SJCRH30 (cell line): ENCODE results near the gene BRAP. TPM values are rescaled to one million over a fixed set of nuclear protein-coding genes. Genes with fewer than 3 reads are reported as not detected.
"Not testable (repeated sequence)": the region's sequence is repeated elsewhere in the genome, so short reads cannot be mapped to it uniquely, and the experiment has no call there.

Experiments
- DNase-seq, 2 experiments: peaks; one replicate each; pipeline ENCODE4 v3.0.0-alpha.2; 2015 to 2020
- H3K27ac ChIP-seq: fragments of 250-450 bp; sonication (Bioruptor Pico); 2 replicates; pipeline ENCODE4 v1.5.1; 2020; ENCODE audit warnings: mild to moderate bottlenecking, moderate library complexity
- H3K27me3 ChIP-seq: fragments of 250-450 bp; sonication (Bioruptor Pico); 2 replicates; pipeline ENCODE4 v1.5.1; 2020; ENCODE audit warnings: mild to moderate bottlenecking, moderate library complexity
- H3K36me3 ChIP-seq: fragments of 250-450 bp; sonication (Bioruptor Pico); 2 replicates; pipeline ENCODE4 v1.5.1; 2020; ENCODE audit warnings: mild to moderate bottlenecking, moderate library complexity
- H3K4me1 ChIP-seq: fragments of 250-450 bp; sonication (Bioruptor Pico); 2 replicates; pipeline ENCODE4 v1.5.1; 2020; ENCODE audit warnings: mild to moderate bottlenecking, moderate library complexity
- H3K4me3 ChIP-seq: fragments of 250-450 bp; sonication (Bioruptor Pico); 2 replicates; pipeline ENCODE4 v1.5.1; 2020; ENCODE audit warnings: mild to moderate bottlenecking, moderate library complexity
- H3K9me3 ChIP-seq: fragments of 250-450 bp; sonication (Bioruptor Pico); replicated peaks from 2 replicates; pipeline ENCODE4 v1.5.1; 2020; ENCODE audit warnings: mild to moderate bottlenecking, moderate library complexity
- total RNA-seq: library from RNA; depleted of rRNA; stranded (reverse); fragments of >200 nt; shearing (Covaris generic); gene quantifications from 2 replicates; pipeline ENCODE4 v1.2.3, GENCODE V29; 2014; rRNA removed

The BRAP gene, protein sequence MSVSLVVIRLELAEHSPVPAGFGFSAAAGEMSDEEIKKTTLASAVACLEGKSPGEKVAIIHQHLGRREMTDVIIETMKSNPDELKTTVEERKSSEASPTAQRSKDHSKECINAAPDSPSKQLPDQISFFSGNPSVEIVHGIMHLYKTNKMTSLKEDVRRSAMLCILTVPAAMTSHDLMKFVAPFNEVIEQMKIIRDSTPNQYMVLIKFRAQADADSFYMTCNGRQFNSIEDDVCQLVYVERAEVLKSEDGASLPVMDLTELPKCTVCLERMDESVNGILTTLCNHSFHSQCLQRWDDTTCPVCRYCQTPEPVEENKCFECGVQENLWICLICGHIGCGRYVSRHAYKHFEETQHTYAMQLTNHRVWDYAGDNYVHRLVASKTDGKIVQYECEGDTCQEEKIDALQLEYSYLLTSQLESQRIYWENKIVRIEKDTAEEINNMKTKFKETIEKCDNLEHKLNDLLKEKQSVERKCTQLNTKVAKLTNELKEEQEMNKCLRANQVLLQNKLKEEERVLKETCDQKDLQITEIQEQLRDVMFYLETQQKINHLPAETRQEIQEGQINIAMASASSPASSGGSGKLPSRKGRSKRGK
- 17.2 and 20.2 TPM in 2 replicates for total RNA-seq

- H3K9me3 ChIP-seq, result no peaks in the 10 kb centered on the region
- no peaks in the 10 kb centered on the region for H3K4me1 ChIP-seq
- DNase-seq, result peak; percentile 93 to 94
- peak within 1 kb of the TSS; percentile 78 for H3K4me3 ChIP-seq
- H3K27ac ChIP-seq, result peak within 1 kb of the TSS; percentile 57
- H3K27me3 ChIP-seq, result no peaks in the 10 kb centered on the region
- H3K36me3 ChIP-seq, result peaks cover 8% of the 10 kb centered on the region
Measured at GRCh38 chr12:111685811-111686573, at the start of gene BRAP, which contains the start of gene ACAD10. BRAP (minus strand) TSS chr12:111685956; CDS start chr12:111685792, 164 bp downstream. ACAD10 (plus strand) TSS chr12:111686053; CDS start chr12:111692710, 6,657 bp downstream.

GRCh38 chr12:111733340-111733915, 47.7 kb upstream of the BRAP start:
- H3K36me3 ChIP-seq, result no peaks in the 10 kb centered on the region
- H3K27me3 ChIP-seq, result no peaks in the 10 kb centered on the region

GRCh38 chr12:111732786-111733185, 47.0 kb upstream of the BRAP start:
- no peaks in the 10 kb centered on the region for H3K36me3 ChIP-seq
- no peak overlapping the region for H3K4me3 ChIP-seq
- H3K9me3 ChIP-seq, result no peaks in the 10 kb centered on the region
- no peaks in the 10 kb centered on the region for H3K4me1 ChIP-seq
- no peak overlapping the region for H3K27ac ChIP-seq
- no peaks in the 10 kb centered on the region for H3K27me3 ChIP-seq
- DNase-seq, result no peak

More at GRCh38 chr12:111733340-111733915, 47.7 kb upstream of the BRAP start:
- no peaks in the 10 kb centered on the region for H3K9me3 ChIP-seq
- no peak overlapping the region for H3K4me3 ChIP-seq
- no peaks in the 10 kb centered on the region for H3K4me1 ChIP-seq
- no peak for DNase-seq
- no peak overlapping the region for H3K27ac ChIP-seq

GRCh38 chr12:111730420-111730819, 44.7 kb upstream of the BRAP start:
- Histone ChIP-seq H3K4me1 (no peaks in the 10 kb centered on the region), H3K27ac (no peak overlapping the region), H3K4me3 (no peak overlapping the region), H3K36me3 (no peaks in the 10 kb centered on the region), H3K9me3 (no peaks in the 10 kb centered on the region), H3K27me3 (no peaks in the 10 kb centered on the region)
- no peak for DNase-seq

- H3K4me3 ChIP-seq, result no peak overlapping the region
- H3K4me1 ChIP-seq, result no peaks in the 10 kb centered on the region
- no peaks in the 10 kb centered on the region for H3K27me3 ChIP-seq
- H3K27ac ChIP-seq, result no peak overlapping the region
- no peaks in the 10 kb centered on the region for H3K9me3 ChIP-seq
- DNase-seq, result no peak
- H3K36me3 ChIP-seq, result no peaks in the 10 kb centered on the region
Measured at GRCh38 chr12:111728795-111729194, 43.0 kb upstream of the BRAP start.

DNA sequence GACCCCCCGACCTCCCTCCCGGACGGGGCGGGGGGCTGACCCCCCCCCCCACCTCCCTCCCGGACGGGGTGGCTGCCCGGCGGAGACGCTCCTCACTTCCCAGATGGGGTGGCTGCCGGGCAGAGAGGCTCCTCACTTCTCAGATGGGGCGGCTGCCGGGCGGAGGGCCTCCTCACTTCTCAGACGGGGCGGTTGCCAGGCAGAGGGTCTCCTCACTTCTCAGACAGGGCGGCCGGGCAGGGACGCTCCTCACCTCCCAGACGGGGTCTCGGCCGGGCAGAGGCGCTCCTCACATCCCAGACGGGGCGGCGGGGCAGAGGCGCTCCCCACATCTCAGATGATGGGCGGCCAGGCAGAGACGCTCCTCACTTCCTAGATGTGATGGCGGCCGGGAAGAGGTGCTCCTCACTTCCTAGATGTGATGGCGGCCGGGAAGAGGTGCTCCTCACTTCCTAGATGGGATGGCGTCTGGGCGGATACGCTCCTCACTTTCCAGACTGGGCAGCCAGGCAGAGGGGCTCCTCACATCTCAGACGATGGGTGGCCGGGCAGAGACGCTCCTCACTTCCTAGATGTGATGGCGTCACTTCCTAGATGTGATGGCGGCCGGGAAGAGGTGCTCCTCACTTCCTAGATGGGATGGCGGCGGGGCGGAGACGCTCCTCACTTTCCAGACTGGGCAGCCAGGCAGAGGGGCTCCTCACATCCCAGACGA, 38.0 kb upstream of the BRAP start:
- not testable (repeated sequence) for H3K36me3 ChIP-seq, H3K4me1 ChIP-seq, H3K4me3 ChIP-seq, H3K27me3 ChIP-seq, DNase-seq, H3K9me3 ChIP-seq, H3K27ac ChIP-seq

DNA sequence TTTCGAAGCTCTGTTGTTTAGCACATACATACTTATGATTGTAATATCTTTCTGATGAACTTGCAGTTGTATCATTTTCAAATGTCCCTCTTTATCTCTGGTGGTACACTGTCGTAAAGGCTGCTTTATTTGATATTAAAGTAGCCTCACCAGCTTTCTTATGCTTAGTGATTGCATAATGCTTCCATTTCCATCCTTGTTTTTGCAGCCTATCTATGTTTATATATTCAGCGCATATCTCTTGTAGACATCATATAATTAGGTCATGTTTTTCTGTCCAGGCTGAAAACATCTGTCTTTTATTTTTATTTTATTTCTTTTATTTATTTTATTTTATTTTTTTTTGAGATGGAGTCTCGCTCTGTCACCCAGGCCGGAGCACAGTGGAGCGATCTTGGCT, 34.7 kb upstream of the BRAP start:
- Histone ChIP-seq H3K4me3 (no peak overlapping the region), H3K36me3 (peaks cover 6% of the 10 kb centered on the region; the same call in 1 of the 2 replicates), H3K4me1 (no peaks in the 10 kb centered on the region), H3K9me3 (no peaks in the 10 kb centered on the region), H3K27me3 (no peaks in the 10 kb centered on the region), H3K27ac (no peak overlapping the region)
- DNase-seq, result no peak

GRCh38 chr12:111719316-111719715, 33.6 kb upstream of the BRAP start:
- H3K27me3 ChIP-seq, H3K4me3 ChIP-seq, H3K9me3 ChIP-seq, H3K36me3 ChIP-seq, DNase-seq, H3K4me1 ChIP-seq, H3K27ac ChIP-seq: not testable (repeated sequence)

DNA sequence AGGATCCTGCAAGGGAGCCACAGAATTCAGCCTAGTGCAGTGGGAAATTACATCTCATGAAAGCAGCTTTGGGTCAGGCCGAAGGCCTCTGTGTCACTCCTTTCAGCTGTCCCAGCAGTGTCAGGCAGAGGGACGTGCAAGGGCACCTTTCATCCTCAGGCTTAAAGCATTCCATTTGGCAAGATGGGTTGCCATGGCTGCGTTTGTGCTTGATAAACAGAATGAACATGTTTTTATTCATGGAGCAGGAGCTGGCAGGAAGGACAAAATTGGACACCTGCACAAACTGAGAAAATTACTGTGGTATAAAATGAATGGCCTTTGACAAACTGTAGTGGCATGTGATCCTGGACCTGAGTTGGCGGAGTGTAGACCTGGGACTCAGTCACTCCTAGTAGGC, 29.5 kb upstream of the BRAP start:
- Histone ChIP-seq H3K36me3 (peaks cover 3% of the 10 kb centered on the region; the same call in 1 of the 2 replicates), H3K27ac (no peak overlapping the region), H3K4me3 (no peak overlapping the region), H3K9me3 (no peaks in the 10 kb centered on the region), H3K4me1 (no peaks in the 10 kb centered on the region), H3K27me3 (no peaks in the 10 kb centered on the region)
- no peak for DNase-seq

- H3K27me3 ChIP-seq, result no peaks in the 10 kb centered on the region
- 0 out of 2 replicates have a peak, but pooled peaks cover 5% of the 10 kb centered on the region for H3K36me3 ChIP-seq
- no peaks in the 10 kb centered on the region for H3K9me3 ChIP-seq
- H3K27ac ChIP-seq, result no peak overlapping the region
- no peaks in the 10 kb centered on the region for H3K4me1 ChIP-seq
- no peak for DNase-seq
- no peak overlapping the region for H3K4me3 ChIP-seq
Measured at GRCh38 chr12:111706145-111706544, 20.4 kb upstream of the BRAP start.

- no peak for DNase-seq
- no peak overlapping the region for H3K4me3 ChIP-seq
- 0 out of 2 replicates have a peak, but pooled peaks cover 5% of the 10 kb centered on the region for H3K36me3 ChIP-seq
- no peaks in the 10 kb centered on the region for H3K9me3 ChIP-seq
- H3K4me1 ChIP-seq, result no peaks in the 10 kb centered on the region
- no peak overlapping the region for H3K27ac ChIP-seq
- no peaks in the 10 kb centered on the region for H3K27me3 ChIP-seq
Measured at GRCh38 chr12:111705672-111706071, 19.9 kb upstream of the BRAP start.

- no peak overlapping the region for H3K4me3 ChIP-seq
- no peaks in the 10 kb centered on the region for H3K27me3 ChIP-seq
- no peak overlapping the region for H3K27ac ChIP-seq
- no peaks in the 10 kb centered on the region for H3K9me3 ChIP-seq
- H3K36me3 ChIP-seq, result peaks cover 8% of the 10 kb centered on the region; the same call in 1 of the 2 replicates
- no peak for DNase-seq
- no peaks in the 10 kb centered on the region for H3K4me1 ChIP-seq
Measured at GRCh38 chr12:111699962-111700361, 14.2 kb upstream of the BRAP start.

GRCh38 chr12:111693818-111694217, 8.1 kb upstream of the BRAP start:
- H3K36me3 ChIP-seq, result no peaks in the 10 kb centered on the region; the same call in 1 of the 2 replicates
- H3K4me1 ChIP-seq, result no peaks in the 10 kb centered on the region
- no peaks in the 10 kb centered on the region for H3K27me3 ChIP-seq
- no peak overlapping the region for H3K27ac ChIP-seq
- DNase-seq, result no peak
- H3K4me3 ChIP-seq, result no peak overlapping the region
- no peaks in the 10 kb centered on the region for H3K9me3 ChIP-seq

DNA sequence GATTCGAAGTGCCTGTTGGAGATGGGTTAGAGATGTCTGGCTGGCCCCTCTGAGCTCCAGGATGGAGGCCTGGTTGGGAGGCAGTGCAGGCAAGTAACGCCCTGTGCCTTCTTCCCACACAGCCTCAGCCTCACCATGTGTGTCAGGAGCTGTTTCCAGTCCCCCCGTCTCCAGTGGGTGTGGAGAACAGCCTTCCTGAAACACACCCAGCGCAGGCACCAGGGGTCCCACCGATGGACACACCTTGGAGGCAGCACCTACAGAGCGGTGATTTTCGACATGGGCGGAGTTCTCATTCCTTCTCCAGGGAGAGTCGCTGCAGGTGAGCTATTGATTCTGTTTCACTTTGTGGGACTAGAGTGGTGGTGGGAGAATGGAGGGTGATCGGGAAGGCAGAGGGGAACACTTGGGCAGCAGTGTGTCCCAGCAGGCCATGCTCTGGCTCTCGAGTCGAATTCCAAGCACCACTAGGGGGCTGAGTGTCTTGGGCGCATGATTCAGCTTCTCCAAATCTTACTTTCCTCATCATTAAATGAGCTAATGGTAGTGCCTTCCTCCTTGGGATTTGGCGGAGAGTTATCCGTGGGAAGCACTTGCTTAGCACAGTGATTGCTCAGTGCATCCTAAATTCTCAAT, 6.9 kb upstream of the BRAP start:
- no peaks in the 10 kb centered on the region for H3K9me3 ChIP-seq
- DNase-seq, result no peak
- no peaks in the 10 kb centered on the region for H3K27me3 ChIP-seq
- no peak overlapping the region for H3K27ac ChIP-seq
- H3K4me1 ChIP-seq, result no peaks in the 10 kb centered on the region
- no peak overlapping the region for H3K4me3 ChIP-seq
- no peaks in the 10 kb centered on the region; the same call in 1 of the 2 replicates for H3K36me3 ChIP-seq
